GM18867 (cell line): ENCODE data around the gene TPO.
"Not testable (repeated sequence)": the region's sequence is repeated elsewhere in the genome, so short reads cannot be mapped to it uniquely, and the experiment has no call there.

ENCODE experiments used
- ATAC-seq: cut with Tn5 transposase; IDR thresholded peaks from one replicate; pipeline ENCODE4 v1.9.1; 2021; ENCODE audit warnings: mild to moderate bottlenecking, moderate library complexity; ENCODE audit not compliant: unreplicated experiment

Gene TPO

DNA sequence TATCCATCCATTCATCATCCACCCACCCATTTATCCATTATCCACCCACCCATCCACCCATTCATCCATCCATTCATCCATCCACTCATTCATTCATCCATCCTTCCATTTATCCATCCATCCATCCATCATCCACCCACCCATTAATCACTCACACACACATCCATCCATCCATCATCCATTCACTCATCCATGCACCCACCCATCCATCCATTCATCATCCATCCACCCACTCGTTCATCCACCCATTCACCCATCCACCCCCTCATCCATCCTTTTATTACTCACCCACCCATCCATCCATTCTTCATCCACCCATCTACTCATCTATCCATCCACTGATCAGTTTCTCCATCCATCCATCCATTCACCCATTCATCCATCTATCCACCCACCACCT lies 8.1 kb upstream of the TPO start:
- no peak for ATAC-seq

DNA sequence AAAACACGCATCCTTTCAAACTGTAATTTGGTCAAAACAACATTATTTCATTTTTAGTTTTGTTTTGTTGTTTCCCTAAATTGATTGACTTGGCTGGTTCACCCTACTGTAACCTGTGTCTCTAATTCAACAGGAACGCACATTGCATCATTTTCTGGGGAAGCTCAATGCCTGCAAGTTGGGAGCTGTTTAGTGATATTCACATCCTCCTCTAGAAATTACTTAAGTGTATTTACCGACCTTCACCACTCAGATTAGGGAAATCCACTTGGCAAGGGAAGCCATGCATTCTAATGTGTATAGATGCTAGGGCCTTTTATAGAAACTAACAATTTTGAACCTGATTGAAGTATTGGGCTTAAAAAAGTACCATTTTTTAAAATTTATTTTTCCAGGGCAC lies 7.3 kb upstream of the TPO start:
- ATAC-seq, result no peak

DNA sequence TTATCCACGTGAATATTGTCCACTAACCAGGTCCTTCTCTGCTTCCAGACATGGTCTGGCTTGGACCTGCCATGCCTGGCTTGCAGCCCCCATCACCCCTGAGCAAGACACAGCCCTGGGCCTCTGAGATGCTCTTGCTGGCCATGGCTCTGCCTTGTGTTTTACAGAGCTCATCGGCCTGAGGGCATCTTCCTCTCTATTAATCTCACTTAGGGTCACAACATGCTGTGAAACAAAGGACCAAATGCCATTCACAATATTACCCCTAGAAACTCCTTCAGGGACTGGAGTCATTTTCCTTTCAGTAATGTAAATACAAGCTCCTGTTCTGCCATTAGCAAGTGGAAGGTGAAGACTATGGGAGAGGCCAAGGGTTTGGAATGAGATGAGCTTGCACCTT lies 6.8 kb upstream of the TPO start:
- ATAC-seq, result no peak

DNA sequence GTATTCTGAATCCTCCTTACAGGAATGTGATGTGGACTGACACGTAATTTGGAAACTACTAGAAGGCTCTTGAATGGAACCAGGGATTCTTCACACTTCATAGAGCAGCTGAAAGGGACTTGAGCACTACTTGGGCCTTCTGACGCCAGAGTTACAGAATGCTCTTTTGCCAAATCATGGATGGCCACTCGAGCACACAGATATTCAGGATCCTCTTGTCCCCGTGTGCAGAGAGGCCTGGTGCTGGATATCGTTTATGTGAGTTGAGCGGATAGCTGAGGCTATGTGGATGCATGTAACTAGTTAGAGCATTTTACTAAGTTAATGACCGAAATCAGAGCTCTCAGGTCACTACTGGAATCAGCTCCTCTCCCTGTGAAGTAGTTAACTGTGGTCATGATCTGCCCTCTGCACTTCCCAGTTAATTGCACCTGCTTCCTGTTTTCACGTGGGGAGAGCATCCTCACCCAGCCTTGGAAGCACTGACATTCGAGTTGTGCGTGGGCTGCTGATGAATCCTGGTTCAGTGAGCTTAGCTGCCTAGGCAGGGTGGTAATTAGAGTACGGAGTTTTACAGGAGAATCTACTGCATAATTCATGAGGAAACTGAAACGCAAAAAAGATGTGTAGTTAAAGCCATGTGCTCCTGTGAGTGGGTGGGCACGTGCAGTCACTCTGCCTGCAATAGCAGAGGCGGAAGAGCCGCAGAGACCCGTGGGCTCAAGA lies 5.2 kb upstream of the TPO start:
- ATAC-seq, result no peak

DNA sequence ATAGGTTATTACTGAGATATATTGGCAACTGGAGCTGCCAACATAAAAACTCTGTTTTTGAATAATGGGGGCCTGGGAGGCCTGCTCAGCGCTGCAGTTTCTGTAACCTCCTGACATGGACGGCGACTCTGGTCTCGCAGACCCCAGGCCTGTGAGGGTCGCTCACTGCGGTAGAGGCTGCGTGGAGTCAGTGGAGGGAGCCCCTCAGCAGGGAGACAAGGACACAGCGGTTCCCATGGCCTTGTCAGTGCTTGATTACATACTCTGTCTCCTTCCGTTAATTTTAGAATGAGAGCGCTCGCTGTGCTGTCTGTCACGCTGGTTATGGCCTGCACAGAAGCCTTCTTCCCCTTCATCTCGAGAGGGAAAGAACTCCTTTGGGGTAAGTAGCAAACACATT lies 858 bp downstream of the TPO start:
- ATAC-seq, result no peak

DNA sequence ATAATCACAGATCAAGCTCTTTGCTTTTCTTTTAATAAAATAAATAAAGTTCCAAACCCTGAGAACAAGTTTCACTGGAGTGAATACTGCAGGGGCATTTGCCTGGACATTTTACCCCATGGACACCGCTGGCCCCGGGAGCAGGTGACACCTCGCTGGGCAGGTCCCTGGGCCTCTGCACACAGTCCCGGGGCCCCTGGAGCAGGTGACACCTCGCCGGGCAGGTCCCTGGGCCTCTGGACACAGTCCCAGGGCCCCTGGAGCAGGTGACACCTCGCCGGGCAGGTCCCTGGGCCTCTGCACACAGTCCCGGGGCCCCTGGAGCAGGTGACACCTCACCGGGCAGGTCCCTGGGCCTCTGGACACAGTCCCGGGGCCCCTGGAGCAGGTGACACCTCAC lies 1.6 kb downstream of the TPO start:
- ATAC-seq, result not testable (repeated sequence)

DNA sequence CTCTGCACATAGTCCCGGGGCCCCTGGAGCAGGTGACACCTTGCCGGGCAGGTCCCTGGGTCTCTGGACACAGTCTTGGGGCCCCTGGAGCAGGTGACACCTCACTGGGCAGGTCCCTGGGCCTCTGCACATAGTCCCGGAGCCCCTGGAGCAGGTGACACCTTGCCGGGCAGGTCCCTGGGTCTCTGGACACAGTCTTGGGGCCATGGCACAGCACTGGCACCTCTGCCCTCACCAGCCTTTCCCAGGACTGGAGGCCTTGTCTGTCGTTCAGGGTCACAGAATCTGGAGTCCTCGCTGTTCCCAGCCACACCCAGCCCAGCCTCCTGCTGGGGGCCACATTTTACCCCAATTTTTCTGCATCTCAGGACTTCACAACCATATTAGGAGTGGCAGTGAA lies 2.2 kb downstream of the TPO start:
- no peak for ATAC-seq

DNA sequence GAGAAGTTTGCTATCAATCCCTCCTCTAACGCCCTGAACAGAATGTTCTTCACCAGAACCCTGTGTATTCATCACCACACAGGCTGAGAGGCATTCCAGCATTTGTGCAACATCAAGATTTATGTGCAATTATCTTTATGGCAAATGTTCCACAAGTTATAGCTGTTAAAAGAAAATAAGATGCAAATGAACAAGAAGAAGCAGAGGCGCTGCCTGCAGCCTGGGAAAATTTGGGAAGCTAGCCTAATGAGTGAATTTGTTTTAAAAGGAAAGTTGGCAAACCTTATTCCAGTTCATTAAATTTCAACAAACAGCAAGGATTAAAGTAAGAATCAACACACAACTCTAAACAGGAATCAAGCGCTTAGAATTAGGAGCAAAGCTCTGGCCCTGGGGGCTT lies 5.3 kb downstream of the TPO start:
- no peak for ATAC-seq

DNA sequence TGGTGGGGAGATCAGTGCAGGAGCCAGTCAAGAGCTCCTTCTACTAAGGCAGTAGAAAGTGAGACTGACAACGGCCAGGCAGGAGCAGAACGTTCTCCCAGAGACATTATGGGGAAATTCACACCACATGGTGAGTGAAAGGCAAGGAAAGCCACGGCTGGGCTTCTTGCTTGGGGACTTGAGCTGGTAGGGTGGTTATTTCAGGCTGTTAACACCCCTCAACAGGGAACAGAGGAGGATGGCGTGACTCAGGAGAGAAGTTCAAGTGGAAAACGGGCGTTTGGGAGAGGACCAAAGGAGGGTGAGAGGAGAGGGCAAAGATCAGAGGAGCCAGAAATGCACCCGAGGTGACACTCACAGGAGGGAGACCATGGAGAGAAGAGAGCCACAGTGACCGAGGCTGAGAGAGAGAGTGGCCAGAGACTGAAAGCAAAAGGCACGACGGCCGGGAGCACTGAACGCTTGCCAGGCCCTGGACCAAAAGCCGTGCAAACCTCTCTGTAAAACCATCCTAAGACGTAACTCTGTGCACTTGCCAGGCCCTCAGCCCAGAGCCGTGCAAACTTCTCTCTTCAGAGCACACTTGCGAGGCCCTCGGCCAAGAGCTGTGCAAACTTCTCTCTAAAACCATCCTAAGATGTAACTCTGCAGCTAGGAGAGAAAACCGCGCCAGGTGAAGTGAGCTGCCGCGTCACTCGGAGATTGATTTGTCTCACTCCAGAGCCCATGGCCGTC lies 7.7 kb downstream of the TPO start:
- no peak for ATAC-seq

DNA sequence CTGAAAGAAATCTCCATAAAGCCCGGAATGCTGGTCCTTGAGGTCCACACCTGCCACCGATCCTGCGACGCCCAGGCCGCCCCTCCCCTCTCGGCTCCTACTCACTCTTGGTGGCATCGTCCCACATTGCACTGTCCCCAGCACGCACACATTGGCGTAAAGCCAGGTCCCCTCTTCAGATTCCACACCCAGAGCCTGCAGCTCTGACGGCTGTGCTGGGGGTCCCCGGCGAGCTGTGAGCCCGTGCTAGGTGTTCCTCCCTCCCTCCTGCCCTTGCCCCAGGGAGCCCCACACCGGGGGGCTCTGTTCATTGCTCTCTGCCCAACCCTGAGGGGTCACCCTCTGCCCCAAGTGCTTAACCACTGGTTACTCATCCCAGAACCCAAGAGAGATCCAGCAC lies 8.5 kb downstream of the TPO start:
- no peak for ATAC-seq

DNA sequence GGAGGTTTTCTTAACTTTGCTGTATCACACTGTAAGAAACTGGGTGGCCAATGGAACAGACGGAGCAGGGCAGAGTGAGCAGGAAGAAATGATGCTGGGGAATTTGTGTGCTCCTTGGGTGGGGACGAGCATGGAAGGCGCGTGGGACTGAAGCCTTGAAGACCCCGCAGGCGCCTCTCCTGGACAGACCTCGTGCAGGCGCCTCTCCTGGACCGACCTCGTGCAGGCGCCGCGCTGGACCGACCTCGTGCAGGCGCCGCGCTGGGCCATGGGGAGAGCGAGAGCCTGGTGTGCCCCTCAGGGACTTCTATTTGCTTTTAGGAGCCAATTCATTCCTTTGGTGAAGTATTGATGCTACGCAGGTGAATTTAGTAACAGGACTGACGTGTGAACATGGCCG lies 8.9 kb downstream of the TPO start:
- no peak for ATAC-seq

DNA sequence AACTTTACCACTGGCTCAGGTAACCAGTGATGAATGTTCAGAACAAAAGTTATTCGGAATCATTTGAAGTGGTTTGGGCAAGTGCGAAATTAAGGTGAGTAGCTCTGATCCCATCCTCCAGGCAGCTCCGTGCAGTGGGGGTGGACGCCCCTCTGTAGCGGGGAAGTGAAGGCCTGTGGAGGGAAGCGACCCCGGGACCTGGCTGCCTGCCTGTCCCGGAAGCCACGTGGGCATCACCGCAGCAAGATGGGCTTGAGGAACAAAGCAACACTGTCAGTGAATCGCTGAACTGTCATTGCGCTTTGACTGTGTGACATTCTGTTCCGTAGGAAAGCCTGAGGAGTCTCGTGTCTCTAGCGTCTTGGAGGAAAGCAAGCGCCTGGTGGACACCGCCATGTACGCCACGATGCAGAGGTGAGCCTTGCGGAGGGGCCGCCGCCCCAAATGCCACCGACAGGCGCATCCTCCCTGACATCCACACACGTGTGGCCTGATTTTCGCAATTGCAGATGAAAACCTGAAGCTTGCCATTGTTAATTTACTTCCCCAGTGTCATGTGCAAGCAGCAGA lies 9.5 kb downstream of the TPO start:
- ATAC-seq, result no peak

DNA sequence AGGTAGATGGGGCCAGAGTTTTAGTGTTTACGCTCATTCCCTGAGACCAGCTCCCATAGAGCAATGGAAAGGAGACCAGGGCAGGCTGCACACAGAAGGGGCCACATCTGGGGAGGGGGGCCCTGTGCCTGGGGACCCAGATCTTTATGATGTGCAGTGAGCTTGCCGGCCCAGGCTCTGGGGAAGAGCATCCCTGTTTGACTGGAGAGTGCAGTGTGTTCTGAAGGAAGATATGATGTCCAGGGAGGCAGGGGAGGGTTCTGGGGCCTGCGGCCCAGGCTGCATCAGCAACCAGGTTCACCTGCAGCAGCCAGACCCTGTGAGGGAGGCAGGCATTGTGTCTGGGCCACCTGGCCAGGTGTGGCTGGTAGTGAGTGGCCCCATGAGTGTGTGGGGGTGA lies 13.8 kb downstream of the TPO start:
- ATAC-seq, result no peak

DNA sequence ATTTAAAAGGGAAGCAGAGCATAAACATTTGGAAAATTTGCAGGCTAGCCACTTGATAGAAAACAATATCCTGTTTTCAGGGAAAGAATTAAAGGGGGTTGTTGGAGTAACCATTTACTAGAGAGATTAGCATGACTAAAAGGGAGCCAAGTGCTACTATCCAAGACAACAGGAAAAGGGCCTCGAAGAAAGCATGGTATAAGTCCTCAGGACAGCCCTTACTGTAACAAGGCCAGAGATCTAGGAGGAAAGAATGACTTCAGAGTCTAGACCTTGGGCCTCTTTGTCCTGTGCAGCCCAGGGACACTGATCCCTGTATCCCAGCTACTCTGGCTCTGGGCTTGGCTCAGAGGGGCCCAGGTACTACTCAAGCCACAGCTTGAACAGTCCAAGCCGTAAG lies 16.6 kb downstream of the TPO start:
- no peak for ATAC-seq

DNA sequence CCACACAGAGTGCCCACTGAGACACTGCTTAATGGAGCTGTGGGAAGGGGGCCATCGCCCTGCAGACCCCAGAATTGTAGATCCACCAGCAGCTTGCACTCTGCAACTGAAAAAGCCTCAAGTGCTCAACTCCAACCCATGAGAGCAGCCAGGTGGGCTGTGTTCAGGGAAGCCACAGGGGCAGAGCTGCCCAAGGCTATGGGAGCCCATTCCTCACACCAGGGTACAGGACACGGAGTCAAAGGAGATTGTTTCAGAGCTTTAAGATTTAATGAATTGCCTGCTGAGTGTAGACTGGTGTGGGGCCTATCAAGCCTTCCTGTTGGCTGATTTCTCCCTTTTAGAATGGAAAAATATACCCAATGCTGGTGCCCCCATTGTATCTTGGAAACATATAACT lies 17.2 kb downstream of the TPO start:
- ATAC-seq, result no peak

DNA sequence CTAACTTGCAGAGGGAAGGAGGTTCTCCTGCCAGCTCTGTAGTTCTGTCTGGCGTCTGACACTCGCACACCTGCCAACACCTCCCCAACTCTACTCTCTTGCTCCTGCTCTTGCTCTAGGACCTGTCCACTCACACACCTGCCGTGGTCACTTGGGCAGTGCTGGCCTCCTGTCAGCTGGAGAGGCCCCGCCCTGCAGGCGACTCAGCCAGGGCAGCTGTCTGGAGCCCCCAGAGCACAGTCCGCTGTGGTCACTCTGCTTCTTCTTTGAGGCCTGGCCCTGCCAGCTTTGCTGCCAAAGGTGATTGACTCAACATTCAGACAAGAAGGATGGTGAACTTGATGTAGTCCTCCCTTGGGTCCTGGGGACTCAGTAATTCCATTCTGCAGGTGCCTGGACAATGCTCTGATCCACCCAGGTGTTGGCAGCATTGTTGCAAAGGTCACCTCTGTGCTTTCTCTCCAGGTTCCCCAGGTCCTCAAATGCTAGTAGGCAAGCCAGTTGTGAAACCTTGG lies 18.7 kb downstream of the TPO start:
- ATAC-seq, result no peak

DNA sequence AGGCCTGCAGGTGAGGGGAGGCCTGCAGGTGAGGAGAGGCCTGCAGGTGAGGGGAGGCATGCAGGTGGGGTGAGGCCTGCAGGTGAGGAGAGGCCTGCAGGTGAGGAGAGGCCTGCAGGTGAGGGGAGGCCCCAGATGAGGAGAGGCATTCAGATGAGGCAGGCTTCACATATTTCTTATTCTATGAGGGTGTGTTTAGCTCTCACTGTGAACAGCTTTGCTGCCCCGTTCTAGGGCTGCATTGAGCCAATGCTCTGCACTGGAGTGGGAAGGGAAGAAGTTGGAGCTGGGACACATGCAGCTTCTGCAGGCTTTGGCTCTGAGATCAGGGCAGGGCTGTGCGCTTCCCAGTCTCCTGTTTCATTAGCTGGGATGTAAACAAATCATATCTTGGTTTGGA lies 19.5 kb downstream of the TPO start:
- no peak for ATAC-seq

DNA sequence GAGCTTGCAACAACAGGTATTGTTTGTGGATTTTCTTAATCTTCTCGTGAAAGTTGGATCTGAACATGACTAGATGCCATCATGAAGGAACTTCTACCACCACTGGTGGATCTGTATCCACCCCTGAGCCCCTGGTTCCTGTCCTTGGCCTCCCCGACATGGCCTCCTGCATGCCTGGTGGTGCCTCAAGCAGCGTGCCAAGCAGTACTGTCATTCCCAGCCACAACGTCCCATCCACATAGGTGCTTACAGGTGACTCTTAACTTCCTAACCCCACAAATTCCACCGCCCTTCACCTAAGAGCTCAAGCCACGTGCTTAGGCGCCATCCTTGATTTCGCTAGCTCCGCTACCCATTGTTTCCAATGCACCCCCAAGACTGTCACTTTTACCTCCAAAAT lies 23.1 kb downstream of the TPO start:
- no peak for ATAC-seq

DNA sequence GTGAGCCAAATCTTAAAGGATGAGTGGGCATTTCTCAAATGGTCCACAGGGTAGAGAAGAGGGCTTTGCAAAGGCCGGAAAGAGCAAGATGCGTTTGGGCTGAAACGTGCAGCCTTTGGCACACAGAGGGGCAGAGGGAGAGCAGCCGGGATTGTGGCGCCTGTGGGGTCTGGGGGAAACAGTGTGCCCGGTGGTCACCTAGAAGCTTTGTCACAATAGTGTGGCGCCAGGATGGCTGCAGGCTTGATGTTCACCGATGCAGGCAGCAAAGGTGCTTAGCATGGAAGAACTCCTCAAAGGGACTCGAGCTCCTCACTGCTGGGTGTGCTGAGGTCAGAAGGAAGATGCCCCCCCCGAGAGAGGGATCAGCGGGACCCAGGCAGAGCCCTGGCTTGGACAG lies 23.8 kb downstream of the TPO start:
- ATAC-seq, result no peak

DNA sequence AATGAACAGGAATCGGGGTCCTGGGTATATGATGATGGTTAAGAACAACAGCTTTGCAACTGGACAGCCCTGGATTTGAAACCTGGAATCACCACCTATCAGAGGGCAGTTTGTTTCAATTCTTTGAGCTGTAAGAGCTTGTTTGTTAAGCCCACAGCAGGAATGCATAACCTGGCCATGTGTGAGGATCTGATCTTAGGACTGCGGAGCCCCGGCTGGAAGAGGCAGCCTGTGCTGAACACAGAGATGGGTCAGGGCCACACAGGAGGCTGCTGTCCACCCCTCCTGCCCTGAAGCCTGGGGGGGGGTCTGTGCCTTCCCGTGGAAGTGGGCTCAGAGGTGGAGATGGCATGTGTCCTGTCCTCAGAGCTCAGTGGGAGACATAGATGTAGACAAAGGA lies 24.3 kb downstream of the TPO start:
- ATAC-seq, result no peak

DNA sequence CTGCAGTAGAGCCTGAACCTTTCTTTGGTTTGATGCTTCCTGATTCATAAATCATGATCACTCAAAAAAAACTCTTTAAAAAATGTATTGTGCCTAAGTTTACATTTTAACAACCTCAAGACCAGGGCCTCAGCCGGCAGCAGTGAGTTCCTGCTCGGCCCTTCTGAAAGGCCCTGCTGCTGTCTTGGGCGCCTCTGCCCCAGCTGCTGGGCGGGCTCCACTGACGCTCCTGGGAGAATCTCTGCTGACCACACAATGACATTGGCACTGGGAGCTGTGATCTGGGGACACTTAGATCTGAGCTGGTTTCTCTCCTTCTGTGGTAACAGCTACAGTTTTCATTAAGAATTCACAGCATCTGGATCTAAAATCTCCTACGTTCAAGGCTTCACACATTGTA lies 25.7 kb downstream of the TPO start:
- no peak for ATAC-seq

DNA sequence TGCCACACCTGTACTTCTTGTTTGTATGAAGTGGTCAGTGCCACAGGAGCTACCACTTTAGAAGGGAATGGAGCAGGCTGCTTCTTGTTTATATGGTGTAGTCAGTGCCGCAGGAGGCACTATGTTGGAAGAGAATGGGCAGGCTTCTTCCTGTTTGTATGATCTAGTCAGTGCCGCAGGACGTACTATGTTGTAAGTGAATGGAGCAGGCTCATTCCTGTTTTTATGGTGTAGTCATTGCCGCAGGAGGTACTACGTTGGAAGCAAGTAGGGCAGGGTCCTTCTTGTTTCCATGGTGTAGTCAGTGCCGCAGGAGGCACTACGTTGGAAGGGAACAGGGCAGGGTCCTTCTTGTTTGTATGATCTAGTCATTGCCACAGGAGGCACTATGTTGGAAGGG lies 27.3 kb downstream of the TPO start:
- ATAC-seq, result no peak
